Spleen (tissue), 7 donors: ENCODE data around the gene ZNF831.

ENCODE experiments used
- POLR2A ChIP-seq, 3 donors: fragments of 450-650 bp; IDR thresholded peaks; one replicate each; pipeline ENCODE4 v1.5.1; 2017; ENCODE audit warnings: antibody characterized with exemption in 3 of 3, mild to moderate bottlenecking in 1 of 3
- POLR2AphosphoS5 ChIP-seq, 3 donors: sonication (generic); formaldehyde crosslinking; IDR thresholded peaks; one replicate each; pipeline ENCODE4 v1.5.1; 2017; ENCODE audit warnings: antibody characterized with exemption in 3 of 3
- TF ChIP-seq, protein P1 (sequence below), 11 experiments: fragments of 200-600 bp in 7 of 11; fragments of 450-650 bp in 4 of 11; sonication (generic) in 4 of 11; IDR thresholded peaks in 8 of 11; conservative IDR thresholded peaks in 3 of 11; 1 replicate in 7 of 11; 2 replicates in 4 of 11; pipeline versions ENCODE4 v1.4.0 to v1.8.0; 2016 to 2021; ENCODE audit warnings: antibody characterized with exemption in 11 of 11, inconsistent platforms in 4 of 11, mild to moderate bottlenecking in 1 of 11
- donor health status: DM: no; HTN: no; CAD: no; lungs with moderate emphysema.
- donor health status: DM: no; HTN: no; CAD: no.
- donor health status: DM: no; HTN: no; CAD: no.

- TF ChIP-seq, protein P1, sequence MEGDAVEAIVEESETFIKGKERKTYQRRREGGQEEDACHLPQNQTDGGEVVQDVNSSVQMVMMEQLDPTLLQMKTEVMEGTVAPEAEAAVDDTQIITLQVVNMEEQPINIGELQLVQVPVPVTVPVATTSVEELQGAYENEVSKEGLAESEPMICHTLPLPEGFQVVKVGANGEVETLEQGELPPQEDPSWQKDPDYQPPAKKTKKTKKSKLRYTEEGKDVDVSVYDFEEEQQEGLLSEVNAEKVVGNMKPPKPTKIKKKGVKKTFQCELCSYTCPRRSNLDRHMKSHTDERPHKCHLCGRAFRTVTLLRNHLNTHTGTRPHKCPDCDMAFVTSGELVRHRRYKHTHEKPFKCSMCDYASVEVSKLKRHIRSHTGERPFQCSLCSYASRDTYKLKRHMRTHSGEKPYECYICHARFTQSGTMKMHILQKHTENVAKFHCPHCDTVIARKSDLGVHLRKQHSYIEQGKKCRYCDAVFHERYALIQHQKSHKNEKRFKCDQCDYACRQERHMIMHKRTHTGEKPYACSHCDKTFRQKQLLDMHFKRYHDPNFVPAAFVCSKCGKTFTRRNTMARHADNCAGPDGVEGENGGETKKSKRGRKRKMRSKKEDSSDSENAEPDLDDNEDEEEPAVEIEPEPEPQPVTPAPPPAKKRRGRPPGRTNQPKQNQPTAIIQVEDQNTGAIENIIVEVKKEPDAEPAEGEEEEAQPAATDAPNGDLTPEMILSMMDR (IDR thresholded peaks at IDR 0.05 in 8 of 11, conservative IDR thresholded peaks at IDR 0.05 in 3 of 11): no peak
- no peak for TF ChIP-seq POLR2AphosphoS5 (IDR thresholded peaks at IDR 0.05)
- TF ChIP-seq POLR2A (IDR thresholded peaks at IDR 0.05): no peak
These were observed 10.9 kb upstream of the ZNF831 start for GRCh38 chr20:59152559-59153354.
